BE2C (cell line): Measurements from ENCODE around the gene RNASEH2A.
A peak's percentile ranks its signal among the peaks of the same experiment; 100 is the strongest.
"Not testable (repeated sequence)": the region's sequence is repeated elsewhere in the genome, so short reads cannot be mapped to it uniquely, and the experiment has no call there.

Source experiments
- DNase-seq: peaks from one replicate; pipeline ENCODE4 v3.0.0-alpha.2; 2020
- H3K27me3 ChIP-seq: fragments of 250-450 bp; sonication (Bioruptor Pico); 2 replicates; pipeline ENCODE4 v1.5.1; 2020; ENCODE audit warnings: mild to moderate bottlenecking
- H3K36me3 ChIP-seq: fragments of 250-450 bp; sonication (Bioruptor Pico); 2 replicates; pipeline ENCODE4 v1.5.1; 2020; ENCODE audit warnings: mild to moderate bottlenecking
- H3K4me1 ChIP-seq: fragments of 250-450 bp; sonication (Bioruptor Pico); 2 replicates; pipeline ENCODE4 v1.5.1; 2020
- H3K4me3 ChIP-seq: 2 replicates; pipeline ENCODE4 v1.5.1; 2011; ENCODE audit warnings: low read depth, low read length
- H3K9me3 ChIP-seq: fragments of 250-450 bp; sonication (Bioruptor Pico); 2 replicates; pipeline ENCODE4 v1.5.1; 2020
- CTCF ChIP-seq: IDR thresholded peaks from 2 replicates; pipeline ENCODE4 v1.5.1; 2012; ENCODE audit warnings: mild to moderate bottlenecking, low read depth, low read length

RNASEH2A gene

GRCh38 chr19:12800923-12801465, 5.4 kb upstream of the RNASEH2A start:
- Histone ChIP-seq H3K4me3 (peak overlapping the region; percentile 96), H3K36me3 (peaks cover 17% of the 10 kb centered on the region), H3K4me1 (peaks cover 4% of the 10 kb centered on the region), H3K9me3 (no peaks in the 10 kb centered on the region), H3K27me3 (no peaks in the 10 kb centered on the region)
- DNase-seq: no peak
- no peak for TF ChIP-seq CTCF

GRCh38 chr19:12801466-12802266, 4.7 kb upstream of the RNASEH2A start, which contains the start of the genes PRDX2 and THSD8:
Gene PRDX2, minus strand, starts transcription at chr19:12801800. Its CDS starts 539 bp downstream, at chr19:12801261.
Gene THSD8, plus strand, starts transcription at chr19:12802069. Its CDS starts 3 bp downstream, at chr19:12802072.
- Histone ChIP-seq H3K4me1 (no peaks in the 10 kb centered on the region), H3K9me3 (no peaks in the 10 kb centered on the region), H3K4me3 (peak within 1 kb of the TSS; percentile 96), H3K27me3 (no peaks in the 10 kb centered on the region), H3K36me3 (peaks cover 17% of the 10 kb centered on the region)
- TF ChIP-seq CTCF: no peak
- peak; percentile 86 for DNase-seq

- Histone ChIP-seq H3K36me3 (peaks cover 17% of the 10 kb centered on the region), H3K4me1 (no peaks in the 10 kb centered on the region), H3K9me3 (no peaks in the 10 kb centered on the region), H3K4me3 (peak overlapping the region; percentile 96), H3K27me3 (no peaks in the 10 kb centered on the region)
- TF ChIP-seq CTCF: no peak
- no peak for DNase-seq
Observed at GRCh38 chr19:12802267-12803106, 3.9 kb upstream of the RNASEH2A start.

- no peaks in the 10 kb centered on the region for H3K27me3 ChIP-seq
- H3K9me3 ChIP-seq: no peaks in the 10 kb centered on the region
- no peaks in the 10 kb centered on the region for H3K4me1 ChIP-seq
- H3K4me3 ChIP-seq: no peak overlapping the region
- no peak for DNase-seq
- peaks cover 13% of the 10 kb centered on the region for H3K36me3 ChIP-seq
- TF ChIP-seq CTCF: no peak
Observed at GRCh38 chr19:12804051-12804450, 2.3 kb upstream of the RNASEH2A start.

GRCh38 chr19:12815088-12815487, 8.7 kb downstream of the RNASEH2A start:
- H3K4me1 ChIP-seq: no peaks in the 10 kb centered on the region
- no peak for TF ChIP-seq CTCF
- H3K36me3 ChIP-seq: peaks cover 5% of the 10 kb centered on the region
- H3K9me3 ChIP-seq: no peaks in the 10 kb centered on the region
- no peak for DNase-seq
- no peaks in the 10 kb centered on the region for H3K27me3 ChIP-seq
- H3K4me3 ChIP-seq: no peak overlapping the region

- H3K36me3 ChIP-seq, H3K9me3 ChIP-seq, DNase-seq, H3K4me3 ChIP-seq, H3K4me1 ChIP-seq, H3K27me3 ChIP-seq: not testable (repeated sequence)
Observed at GRCh38 chr19:12817188-12817587, 10.8 kb downstream of the RNASEH2A start.

GRCh38 chr19:12817810-12818209, 11.4 kb downstream of the RNASEH2A start:
- DNase-seq, H3K36me3 ChIP-seq, H3K9me3 ChIP-seq, H3K27me3 ChIP-seq, H3K4me1 ChIP-seq, H3K4me3 ChIP-seq: not testable (repeated sequence)
